Stimulated activated naive CD4-positive, alpha-beta T cell (primary cell): ENCODE results near the gene C3orf49.
A peak's percentile ranks its signal among the peaks of the same experiment; 100 is the strongest.

ENCODE experiments used
- DNase-seq, 6 experiments: peaks; one replicate each; lab custom pipeline; 2025; lab: John Stamatoyannopoulos, UW

C3orf49 gene

DNA sequence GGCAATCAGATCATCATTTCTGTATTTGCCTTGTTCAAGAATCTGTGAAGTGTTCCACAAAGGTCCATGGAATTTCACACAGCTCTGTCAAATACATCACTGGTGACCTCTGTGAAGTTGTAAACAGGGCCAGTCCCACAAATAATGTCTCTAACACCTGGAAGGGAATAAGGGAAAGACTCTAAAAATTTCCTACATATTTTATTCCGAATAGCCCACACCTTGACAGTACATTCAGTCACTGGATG is at the start of gene C3orf49:
TSS of gene C3orf49 (plus strand) at position 149 of the 248 bp plus-strand sequence. CDS start 173 bp downstream, outside the sequence.
- no peak for DNase-seq

- DNase-seq, result no peak
Measured at GRCh38 chr3:63774781-63775180, 44.3 kb upstream of the C3orf49 start.

- DNase-seq, result no peak
Measured at GRCh38 chr3:63779227-63779626, 39.9 kb upstream of the C3orf49 start.

DNA sequence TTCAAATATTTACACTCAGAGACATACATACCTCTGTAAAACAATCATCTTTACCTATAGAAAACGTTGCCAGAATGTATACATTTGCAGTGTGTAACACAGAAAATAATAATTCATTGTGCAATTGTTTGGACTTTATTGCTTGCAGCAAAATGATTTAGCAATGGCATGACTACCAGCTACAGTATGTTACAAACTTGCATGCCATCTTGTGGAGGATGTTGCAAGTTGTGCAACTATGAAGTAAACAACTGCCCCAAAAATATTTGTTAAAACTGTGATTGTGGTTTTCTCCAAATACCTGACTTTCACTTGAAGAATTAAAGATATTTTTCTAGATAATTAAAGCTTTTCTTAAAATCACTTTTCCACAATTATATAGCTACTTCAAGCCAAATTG is 27.1 kb upstream of the C3orf49 start:
- DNase-seq, result no peak

DNA sequence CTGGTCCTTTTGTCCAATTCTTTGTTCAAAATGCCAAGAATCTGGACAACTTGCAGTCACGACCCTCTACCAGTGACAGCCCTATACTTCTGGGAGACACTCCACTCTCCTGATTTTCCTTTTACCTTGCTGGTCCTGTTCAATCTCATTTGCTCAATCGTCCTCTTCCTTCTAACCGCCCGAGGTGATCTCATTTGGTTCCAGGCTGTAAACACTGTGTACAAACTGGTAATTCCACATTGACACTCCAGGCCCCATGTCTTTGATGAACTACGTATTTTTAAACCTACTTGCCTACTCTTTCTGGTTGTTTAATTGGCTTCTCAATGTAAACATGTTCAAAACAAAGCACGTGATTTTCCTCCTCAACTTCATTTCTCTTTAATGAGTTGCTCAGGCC is 23.7 kb upstream of the C3orf49 start:
- DNase-seq, result no peak

- no peak for DNase-seq
Measured at GRCh38 chr3:63798544-63798943, 20.6 kb upstream of the C3orf49 start.

DNA sequence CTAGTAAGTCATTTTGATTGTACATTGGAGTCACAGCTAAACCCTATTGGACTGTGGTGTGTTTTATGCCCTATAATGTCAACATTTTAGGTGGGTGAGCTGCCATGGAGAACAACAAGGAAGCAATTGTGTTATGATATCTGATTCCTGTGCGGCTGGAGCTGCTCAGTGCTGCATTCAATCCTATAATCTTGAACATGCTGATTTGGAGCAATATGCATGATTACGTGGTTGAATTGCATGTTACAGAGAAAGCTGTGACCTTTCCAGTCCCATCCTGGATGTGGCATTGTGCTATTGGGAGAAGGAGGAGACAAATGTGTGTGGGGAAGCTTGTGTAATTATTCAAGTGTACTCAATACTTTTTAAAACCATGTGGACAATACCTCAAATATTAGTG is 20.1 kb upstream of the C3orf49 start:
- no peak for DNase-seq

DNA sequence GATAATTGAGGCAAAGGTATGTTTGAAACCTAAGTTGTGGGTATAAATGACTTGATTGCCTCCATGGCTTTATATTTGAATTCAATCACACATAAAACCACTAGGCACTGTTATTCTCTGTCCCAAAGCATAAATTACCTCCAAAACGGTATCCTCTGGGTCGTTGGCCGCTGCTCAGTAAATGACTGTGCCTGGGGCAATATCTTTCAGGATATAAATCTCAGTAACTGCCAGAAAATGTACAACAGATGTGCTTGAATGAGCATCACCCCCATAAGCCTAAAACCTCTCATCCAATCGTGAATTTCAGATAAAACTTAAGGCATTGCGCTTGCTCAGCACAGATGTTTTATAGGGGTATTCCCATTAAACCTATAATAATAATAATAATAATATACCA is 19.0 kb upstream of the C3orf49 start:
- DNase-seq, result no peak

GRCh38 chr3:63803911-63804310 is 15.2 kb upstream of the C3orf49 start:
- no peak for DNase-seq

- DNase-seq, result no peak
Measured at GRCh38 chr3:63807961-63808565, 11.0 kb upstream of the C3orf49 start.

- no peak for DNase-seq
Measured at GRCh38 chr3:63808633-63809032, 10.5 kb upstream of the C3orf49 start.

GRCh38 chr3:63809607-63810006 is 9.5 kb upstream of the C3orf49 start:
- no peak for DNase-seq

GRCh38 chr3:63814237-63814636 is 4.9 kb upstream of the C3orf49 start:
- DNase-seq, result no peak

GRCh38 chr3:63817225-63817624 is 1.9 kb upstream of the C3orf49 start:
- no peak for DNase-seq

DNA sequence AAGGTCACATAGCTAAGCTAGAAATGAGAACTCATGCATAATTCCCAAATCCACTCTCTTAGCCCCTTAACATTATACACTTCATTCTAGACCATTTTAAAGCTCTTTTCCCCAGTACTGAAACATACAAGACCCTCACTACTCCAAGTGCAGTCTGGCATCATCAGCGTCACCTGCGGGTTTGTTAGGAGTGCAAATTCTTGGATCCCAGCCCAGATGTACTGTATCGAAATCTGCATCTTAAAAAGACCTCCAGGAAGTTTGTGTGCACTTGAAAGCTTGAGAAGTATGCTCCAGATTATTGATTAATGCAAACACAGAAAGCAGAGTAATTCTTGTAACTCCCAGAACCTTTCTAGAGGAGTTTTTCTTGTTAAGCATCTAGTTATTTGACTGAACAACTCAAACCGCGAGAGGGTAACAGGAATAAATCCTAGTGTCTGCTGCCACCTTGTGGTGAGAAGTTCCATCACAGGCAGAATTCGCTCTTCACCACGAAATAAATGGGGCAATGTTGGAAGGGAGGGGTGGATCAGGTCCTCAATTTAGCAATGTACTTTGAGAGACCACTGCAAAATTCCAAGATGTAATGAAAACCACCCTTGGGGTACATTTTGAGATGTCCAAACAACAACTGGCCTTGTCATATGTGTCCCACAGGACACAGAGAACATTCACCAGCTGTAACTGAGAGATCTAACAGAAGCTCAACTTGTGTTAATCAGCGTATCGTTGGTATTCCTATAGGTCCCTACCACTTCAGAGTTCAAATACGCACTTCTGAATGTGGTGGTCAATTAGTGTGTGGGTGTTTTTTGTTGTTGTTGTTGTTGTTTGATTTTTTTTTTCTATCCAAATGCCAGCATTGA is 583 bp upstream of the C3orf49 start:
- DNase-seq, result peak; percentile 22 to 65 (median 28)

DNA sequence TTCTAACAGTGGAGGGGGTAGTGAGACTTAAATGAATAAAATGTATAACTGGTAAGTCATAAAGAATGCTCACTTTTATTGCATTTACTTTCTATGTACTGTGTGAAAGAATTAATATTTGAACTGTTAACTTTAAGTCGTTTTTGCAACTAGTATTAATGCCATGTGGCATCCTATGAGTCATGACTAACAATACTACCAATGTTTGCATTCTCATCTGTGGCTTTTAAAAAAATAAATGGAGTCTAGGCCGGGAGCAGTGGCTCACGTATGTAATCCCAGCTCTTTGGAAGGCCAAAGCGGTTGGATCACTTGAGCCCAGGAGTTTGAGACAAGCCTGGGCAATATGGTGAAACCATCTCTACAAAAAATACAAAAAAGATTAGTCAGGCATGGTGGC is 5.2 kb downstream of the C3orf49 start:
- DNase-seq, result no peak

DNA sequence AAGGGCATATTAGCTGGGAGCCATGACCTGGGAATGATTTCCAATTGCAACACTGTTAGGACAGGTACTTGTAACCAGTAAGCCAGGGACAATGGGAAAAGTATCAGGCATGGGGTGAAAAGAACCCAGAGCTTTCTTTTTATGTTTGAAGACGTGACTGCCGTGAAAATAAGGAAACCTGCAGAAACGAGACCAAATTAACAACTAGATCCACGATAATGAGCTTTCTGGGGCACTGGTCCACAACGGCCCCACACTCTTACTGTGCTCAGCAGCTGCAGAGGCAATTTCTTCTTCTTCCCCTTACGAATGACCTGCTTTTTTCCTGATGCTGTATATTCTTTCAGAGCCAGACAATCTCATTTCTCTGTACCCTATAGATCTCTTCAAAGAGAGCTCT is 11.4 kb downstream of the C3orf49 start:
- DNase-seq, result no peak

GRCh38 chr3:63832395-63832794 is 13.3 kb downstream of the C3orf49 start:
- DNase-seq, result no peak

- DNase-seq, result no peak
Measured at GRCh38 chr3:63841704-63842103, 22.6 kb downstream of the C3orf49 start.

DNA sequence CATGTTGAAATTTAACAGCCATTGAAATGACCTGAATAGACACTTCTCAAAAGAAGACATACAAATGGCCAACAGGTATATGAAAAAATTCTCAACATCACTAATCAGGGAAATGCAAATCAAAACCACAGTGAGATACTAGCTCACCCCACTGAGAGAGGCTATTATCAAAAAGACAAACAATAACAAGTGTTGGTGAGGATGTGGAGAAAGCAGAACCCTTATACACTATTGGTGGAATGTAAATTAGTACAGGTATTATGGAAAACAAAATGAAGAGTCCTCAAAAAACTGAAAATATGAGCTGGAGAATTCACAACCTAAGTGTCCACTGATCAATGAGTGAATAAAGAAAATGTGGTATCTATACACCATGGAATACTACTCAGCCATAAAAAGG is 23.0 kb downstream of the C3orf49 start:
- no peak for DNase-seq

DNA sequence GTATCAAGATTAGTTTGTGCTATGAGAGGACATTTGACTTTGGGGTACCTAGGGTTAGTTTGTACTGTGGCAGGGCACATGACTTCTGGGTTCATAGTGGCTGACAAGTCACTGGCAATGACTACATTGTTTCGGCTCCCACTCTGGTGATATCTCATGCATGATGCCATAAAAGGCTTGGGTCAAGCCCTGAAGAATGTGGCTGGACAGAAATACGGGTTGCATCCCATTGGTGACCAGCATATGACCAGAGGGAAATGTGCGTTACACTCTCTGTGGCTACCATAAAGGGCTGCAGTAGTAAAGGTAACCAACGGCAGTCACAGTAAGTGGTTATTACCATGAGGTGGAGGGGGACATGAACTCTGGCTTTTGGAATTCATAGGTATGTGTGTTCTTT is 26.1 kb downstream of the C3orf49 start:
- DNase-seq, result no peak

DNA sequence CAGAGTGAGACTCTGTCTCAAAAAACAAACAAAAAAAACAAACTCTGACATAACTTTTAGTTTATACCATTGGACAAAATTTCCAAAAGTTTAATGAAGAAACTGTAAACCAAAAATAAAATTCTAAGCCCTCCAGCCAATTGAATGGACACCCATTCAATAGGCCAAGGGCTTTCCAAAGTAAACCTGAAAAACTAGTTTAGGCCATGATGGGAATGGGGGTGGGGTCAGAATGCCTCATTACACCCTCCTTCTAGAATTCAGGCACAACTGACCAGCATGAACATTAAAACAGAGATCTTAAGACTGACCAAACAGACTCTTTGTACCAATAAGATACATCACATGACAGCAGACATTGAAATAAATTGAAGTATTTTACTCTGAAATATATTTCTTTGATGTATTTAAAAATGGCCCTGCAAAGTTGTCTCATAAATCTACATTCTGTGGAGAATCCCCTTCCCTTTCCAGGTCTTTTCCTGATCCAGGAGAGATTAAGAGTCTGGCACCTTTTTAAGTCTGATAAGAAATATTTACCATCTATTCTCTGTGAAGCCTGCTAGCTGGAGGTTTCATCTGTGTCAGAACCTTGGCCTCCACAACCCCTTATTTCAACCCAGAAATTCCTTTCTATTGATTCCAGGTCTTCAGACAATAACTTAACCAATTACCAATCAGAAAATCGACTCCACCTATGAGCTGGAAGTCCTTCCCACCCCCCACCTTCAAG is 28.8 kb downstream of the C3orf49 start:
- DNase-seq, result no peak

GRCh38 chr3:63849175-63849574 is 30.1 kb downstream of the C3orf49 start:
- DNase-seq, result no peak
